ENCODE data around the gene SYCP3.

DNA sequence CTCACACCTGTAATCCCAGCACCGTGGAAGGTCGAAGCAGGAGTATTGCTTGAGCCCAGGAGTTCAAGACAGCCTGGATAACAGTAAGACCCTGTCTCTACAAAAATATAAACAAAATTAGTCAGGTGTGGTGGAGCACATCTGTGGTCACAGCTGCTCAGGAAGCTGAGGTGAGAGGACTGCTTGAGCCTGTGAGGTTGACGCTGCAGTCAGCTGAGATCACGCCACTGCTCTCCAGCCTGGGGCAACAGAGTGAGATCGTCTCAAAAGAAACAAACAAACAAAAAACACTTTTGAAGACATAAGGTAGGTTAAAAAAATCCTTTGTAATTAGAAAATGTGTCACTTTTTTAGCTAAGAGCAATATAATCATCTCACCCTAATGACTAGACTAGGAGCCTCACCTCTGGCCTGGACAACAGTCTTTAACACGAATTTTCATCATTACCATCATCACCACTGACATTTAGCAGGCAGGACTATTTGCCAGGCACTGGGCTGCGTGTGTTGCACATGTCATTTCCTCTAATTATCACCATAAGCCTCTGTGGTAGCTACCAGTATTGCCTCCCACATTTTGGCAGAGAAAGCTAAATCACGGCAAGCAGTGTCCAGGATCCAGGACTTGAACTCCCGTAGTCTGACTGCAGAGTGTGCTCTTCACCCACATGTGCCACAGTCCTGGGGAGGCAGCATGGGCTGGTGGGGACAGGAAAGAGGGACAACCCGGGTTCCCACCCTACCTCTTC is 4.6 kb upstream of the SYCP3 start:
- TF ChIP-seq, protein P1, sequence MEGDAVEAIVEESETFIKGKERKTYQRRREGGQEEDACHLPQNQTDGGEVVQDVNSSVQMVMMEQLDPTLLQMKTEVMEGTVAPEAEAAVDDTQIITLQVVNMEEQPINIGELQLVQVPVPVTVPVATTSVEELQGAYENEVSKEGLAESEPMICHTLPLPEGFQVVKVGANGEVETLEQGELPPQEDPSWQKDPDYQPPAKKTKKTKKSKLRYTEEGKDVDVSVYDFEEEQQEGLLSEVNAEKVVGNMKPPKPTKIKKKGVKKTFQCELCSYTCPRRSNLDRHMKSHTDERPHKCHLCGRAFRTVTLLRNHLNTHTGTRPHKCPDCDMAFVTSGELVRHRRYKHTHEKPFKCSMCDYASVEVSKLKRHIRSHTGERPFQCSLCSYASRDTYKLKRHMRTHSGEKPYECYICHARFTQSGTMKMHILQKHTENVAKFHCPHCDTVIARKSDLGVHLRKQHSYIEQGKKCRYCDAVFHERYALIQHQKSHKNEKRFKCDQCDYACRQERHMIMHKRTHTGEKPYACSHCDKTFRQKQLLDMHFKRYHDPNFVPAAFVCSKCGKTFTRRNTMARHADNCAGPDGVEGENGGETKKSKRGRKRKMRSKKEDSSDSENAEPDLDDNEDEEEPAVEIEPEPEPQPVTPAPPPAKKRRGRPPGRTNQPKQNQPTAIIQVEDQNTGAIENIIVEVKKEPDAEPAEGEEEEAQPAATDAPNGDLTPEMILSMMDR (IDR thresholded peaks at IDR 0.05; ENCODE audit: low read depth, low read length, poor library complexity, severe bottlenecking) = peak; percentile 59
- TF ChIP-seq EZH2phosphoT487 (IDR thresholded peaks at IDR 0.05; ENCODE audit: borderline replicate concordance, low read length) = no peak
